AG08395 (cell line): Measurements from ENCODE around the gene GOSR2.
"Not testable (repeated sequence)": the region's sequence is repeated elsewhere in the genome, so short reads cannot be mapped to it uniquely, and the experiment has no call there.

ENCODE experiments used
- DNase-seq: peaks from one replicate; pipeline ENCODE4 v3.0.0; 2012; ENCODE audit warnings: mixed read lengths, low spot score

Gene GOSR2

GRCh38 chr17:46894024-46894423 lies 28.9 kb upstream of the GOSR2 start:
- no peak for DNase-seq

- DNase-seq, result no peak
These were observed 28.3 kb upstream of the GOSR2 start for GRCh38 chr17:46894476-46895151.

GRCh38 chr17:46895171-46895570 lies 27.8 kb upstream of the GOSR2 start:
- DNase-seq, result no peak

- DNase-seq, result no peak
These were observed 26.0 kb upstream of the GOSR2 start for GRCh38 chr17:46896991-46897390.

GRCh38 chr17:46898364-46898763 lies 24.6 kb upstream of the GOSR2 start:
- DNase-seq, result no peak

GRCh38 chr17:46898860-46899259 lies 24.1 kb upstream of the GOSR2 start:
- no peak for DNase-seq

- DNase-seq, result no peak
These were observed 21.7 kb upstream of the GOSR2 start for GRCh38 chr17:46901291-46901690.

GRCh38 chr17:46903762-46904672 lies 18.9 kb upstream of the GOSR2 start:
- DNase-seq, result no peak

- DNase-seq, result no peak
These were observed 14.8 kb upstream of the GOSR2 start for GRCh38 chr17:46908068-46908737.

GRCh38 chr17:46910179-46910927 lies 12.6 kb upstream of the GOSR2 start:
- DNase-seq, result no peak

- DNase-seq, result no peak
These were observed 11.6 kb upstream of the GOSR2 start for GRCh38 chr17:46911311-46911710.

GRCh38 chr17:46915596-46915995 lies 7.4 kb upstream of the GOSR2 start:
- DNase-seq, result no peak

- no peak for DNase-seq
These were observed 6.7 kb upstream of the GOSR2 start for GRCh38 chr17:46916211-46916610.

GRCh38 chr17:46916623-46917022 lies 6.3 kb upstream of the GOSR2 start:
- DNase-seq, result no peak

- no peak for DNase-seq
These were observed 5.9 kb upstream of the GOSR2 start for GRCh38 chr17:46917041-46917440.

- DNase-seq, result no peak
These were observed 5.4 kb upstream of the GOSR2 start for GRCh38 chr17:46917516-46917915.

GRCh38 chr17:46921962-46922361 lies 998 bp upstream of the GOSR2 start:
- not testable (repeated sequence) for DNase-seq

GRCh38 chr17:46922487-46922803 lies 515 bp upstream of the GOSR2 start:
- DNase-seq, result no peak

- DNase-seq, result no peak
These were observed 2.4 kb downstream of the GOSR2 start for GRCh38 chr17:46925185-46925868.

- no peak for DNase-seq
These were observed 5.7 kb downstream of the GOSR2 start for GRCh38 chr17:46928467-46929261.

GRCh38 chr17:46929413-46929812 lies 6.5 kb downstream of the GOSR2 start:
- DNase-seq, result peak; percentile 49
